PFSK-1 (cell line): ENCODE measurements around the gene KPNB1.

Experiments used
- POLR2AphosphoS5 ChIP-seq: IDR thresholded peaks from 2 replicates; pipeline ENCODE4 v1.6.1; 2012; ENCODE audit warnings: low read depth, mild to moderate bottlenecking, control low read depth, low read length, moderate library complexity
- REST ChIP-seq, 2 experiments: IDR thresholded peaks; 2 replicates each; pipeline versions ENCODE4 v1.6.1 to v1.8.0; 2011 to 2012; ENCODE audit warnings: low read depth in 2 of 2, low read length in 2 of 2, control low read depth in 1 of 2, inconsistent platforms in 1 of 2, mild to moderate bottlenecking in 1 of 2, moderate library complexity in 1 of 2; ENCODE audit not compliant: insufficient read depth in 1 of 2
- TAF1 ChIP-seq: IDR thresholded peaks from 2 replicates; pipeline ENCODE4 v1.6.1; 2012; ENCODE audit warnings: low read length, control low read depth, borderline replicate concordance; ENCODE audit not compliant: insufficient read depth

- TF ChIP-seq TAF1 (peak; percentile 89; the same call in 1 of the 2 replicates), POLR2AphosphoS5 (peak; percentile 83), REST (IDR thresholded peaks at IDR 0.05; ENCODE audit: insufficient read depth in 1 of 2, low read depth in 2 of 2, low read length in 2 of 2) (peak in 1 of 2 experiments; percentile 46; a peak in 2 of 4 replicates)
These were observed at the start of gene KPNB1 for GRCh38 chr17:47649153-47649971.
